PC-9 (cell line): Measurements from ENCODE around the gene TMEM42.

Source experiments
- CTCF ChIP-seq: fragments of 200-600 bp; sonication (generic); conservative IDR thresholded peaks from 2 replicates; pipeline ENCODE4 v1.6.1; 2017; ENCODE audit warnings: mixed run types, antibody characterized with exemption, mild to moderate bottlenecking, moderate library complexity
- EZH2 ChIP-seq: fragments of 200-600 bp; sonication (generic); IDR thresholded peaks from 2 replicates; pipeline ENCODE4 v1.8.0; 2017; ENCODE audit warnings: antibody characterized with exemption, low read depth

- TF ChIP-seq CTCF (no peak), EZH2 (no peak)
Observed at GRCh38 chr3:44845528-44846520, 15.9 kb upstream of the TMEM42 start.
